HepG2 (cell line): ENCODE measurements around the gene CIBAR2. TPM values are rescaled to one million over a fixed set of nuclear protein-coding genes. Genes with fewer than 3 reads are reported as not detected.

Source experiments
- BHLHE40 ChIP-seq: IDR thresholded peaks from 2 replicates; pipeline ENCODE4 v1.6.1; 2011; ENCODE audit warnings: low read length, improper control_type of control experiment
- EP300 ChIP-seq, 3 experiments: sonication (generic) in 1 of 3; formaldehyde crosslinking in 1 of 3; IDR thresholded peaks; 2 replicates each; pipeline versions ENCODE4 v1.5.1 to v1.6.1; 2011 to 2020; ENCODE audit warnings: low read depth in 2 of 3, low read length in 2 of 3, borderline replicate concordance in 1 of 3, improper control_type of control experiment in 1 of 3, mild to moderate bottlenecking in 1 of 3, missing genetic modification reagents in 1 of 3, moderate library complexity in 1 of 3
- ISX ChIP-seq: sonication (generic); formaldehyde crosslinking; conservative IDR thresholded peaks from 2 replicates; pipeline ENCODE4 v1.5.0; 2020; ENCODE audit warnings: missing genetic modification reagents
- KDM6A ChIP-seq: IDR thresholded peaks from 2 replicates; pipeline ENCODE4 v1.6.1; 2016; ENCODE audit warnings: low read depth
- MED1 ChIP-seq: sonication (generic); formaldehyde crosslinking; IDR thresholded peaks from 2 replicates; pipeline ENCODE4 v1.4.0; 2020; ENCODE audit warnings: missing genetic modification reagents
- ZBTB38 ChIP-seq: sonication (generic); formaldehyde crosslinking; IDR thresholded peaks from 2 replicates; pipeline ENCODE4 v1.5.1; 2020; ENCODE audit warnings: mild to moderate bottlenecking, missing genetic modification reagents
- ZNF317 ChIP-seq: sonication (generic); formaldehyde crosslinking; IDR thresholded peaks from 2 replicates; pipeline ENCODE4 v1.5.0; 2020; ENCODE audit warnings: mild to moderate bottlenecking, missing genetic modification reagents
- ZNF441 ChIP-seq: sonication (generic); formaldehyde crosslinking; IDR thresholded peaks from 2 replicates; pipeline ENCODE4 v1.7.0; 2021; ENCODE audit warnings: missing genetic modification reagents, borderline replicate concordance
- ZNF569 ChIP-seq: sonication (generic); formaldehyde crosslinking; IDR thresholded peaks from 2 replicates; pipeline ENCODE4 v1.5.0; 2020; ENCODE audit warnings: mild to moderate bottlenecking, missing genetic modification reagents, moderate library complexity, borderline replicate concordance
- ZNF839 ChIP-seq: sonication (generic); formaldehyde crosslinking; IDR thresholded peaks from 2 replicates; pipeline ENCODE4 v1.4.0; 2020; ENCODE audit warnings: missing genetic modification reagents, mild to moderate bottlenecking, borderline replicate concordance
- polyA plus RNA-seq, 8 experiments: library from polyadenylated mRNA; depleted of rRNA in 3 of 8; stranded (reverse) in 7 of 8; unstranded in 1 of 8; fragments of >200 nt; fragmentation: Illumina TruSeq in 4 of 8; extraction: Trizol in 4 of 8; gene quantifications; 2 replicates each; pipeline versions ENCODE4 v1.2.1 to v1.2.3, GENCODE V29; 2011 to 2016; ENCODE audit warnings: low read depth in 4 of 8, missing spikeins in 1 of 8, mixed read lengths in 1 of 8; ENCODE audit not compliant: insufficient read depth in 1 of 8
- total RNA-seq, 5 experiments: library from RNA; depleted of rRNA; stranded (reverse); fragments of >200 nt; fragmentation: Illumina TruSeq; extraction: Trizol; gene quantifications; 2 replicates each; pipeline ENCODE4 v1.2.3, GENCODE V29; 2016; ENCODE audit warnings: low read depth in 1 of 5
- TF ChIP-seq, protein P1 (sequence below): sonication (generic); formaldehyde crosslinking; IDR thresholded peaks from 2 replicates; pipeline ENCODE4 v1.5.0; 2020; ENCODE audit warnings: mild to moderate bottlenecking, missing genetic modification reagents, borderline replicate concordance
- TF ChIP-seq, protein P2 (sequence below): sonication (generic); formaldehyde crosslinking; IDR thresholded peaks from 2 replicates; pipeline ENCODE4 v1.4.0; 2020; ENCODE audit warnings: mild to moderate bottlenecking, missing genetic modification reagents
- TF ChIP-seq, protein P3 (sequence below): sonication (generic); formaldehyde crosslinking; IDR thresholded peaks from 2 replicates; pipeline ENCODE4 v1.8.1; 2023; ENCODE audit warnings: mild to moderate bottlenecking, moderate library complexity, missing genetic modification reagents

The CIBAR2 gene
- total and polyA plus RNA-seq, 2 of the 13 experiments (the other 11 are each of a cell fraction or from before 2014, with no cell fraction given): not detected

DNA sequence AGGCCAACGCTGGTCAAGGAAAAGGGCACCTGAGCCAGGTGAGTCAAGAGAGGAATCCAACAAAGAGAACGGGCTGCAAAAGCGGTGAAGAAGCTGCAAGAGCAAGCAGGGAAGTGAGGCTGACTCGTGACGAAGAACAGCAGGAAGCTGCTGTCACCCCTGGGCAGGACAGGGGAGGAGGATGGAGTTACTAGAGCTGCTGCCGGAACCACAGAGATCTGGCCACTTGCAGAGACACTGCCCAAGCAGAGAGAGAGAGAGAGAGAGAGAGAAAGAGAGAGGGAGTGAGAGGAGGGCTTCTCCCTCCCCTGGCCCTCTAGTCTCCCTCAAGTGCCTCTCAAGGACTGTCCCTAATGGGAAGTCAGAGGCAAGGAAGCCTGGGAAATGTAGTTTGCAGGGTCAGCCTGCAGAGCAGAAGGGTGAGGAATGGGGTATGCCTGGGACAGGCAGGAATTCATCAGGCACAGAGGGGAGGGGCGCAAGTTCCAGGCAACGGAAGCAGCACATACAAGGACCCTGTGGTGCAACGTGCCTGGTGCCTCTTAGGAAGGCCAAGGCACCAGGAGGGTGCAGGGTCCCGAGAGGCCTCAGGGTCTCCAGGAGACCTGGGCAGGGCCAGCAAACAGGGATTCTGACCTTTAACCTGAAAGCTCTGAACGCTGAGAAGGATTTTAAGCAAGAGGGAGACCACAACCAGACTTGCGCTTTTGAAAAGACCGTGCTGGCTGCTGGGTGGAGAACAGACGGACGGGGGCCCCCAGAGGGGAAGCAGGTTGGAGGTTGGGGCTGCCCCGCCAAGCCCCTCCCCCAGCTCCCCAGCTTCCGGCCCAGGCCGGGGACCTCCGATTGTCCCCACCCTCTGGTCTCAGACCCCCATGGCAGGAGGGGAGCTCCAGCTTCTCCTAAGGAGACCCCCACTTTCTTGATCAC, 45.8 kb upstream of the CIBAR2 start (continued):
- TF ChIP-seq, protein P1, sequence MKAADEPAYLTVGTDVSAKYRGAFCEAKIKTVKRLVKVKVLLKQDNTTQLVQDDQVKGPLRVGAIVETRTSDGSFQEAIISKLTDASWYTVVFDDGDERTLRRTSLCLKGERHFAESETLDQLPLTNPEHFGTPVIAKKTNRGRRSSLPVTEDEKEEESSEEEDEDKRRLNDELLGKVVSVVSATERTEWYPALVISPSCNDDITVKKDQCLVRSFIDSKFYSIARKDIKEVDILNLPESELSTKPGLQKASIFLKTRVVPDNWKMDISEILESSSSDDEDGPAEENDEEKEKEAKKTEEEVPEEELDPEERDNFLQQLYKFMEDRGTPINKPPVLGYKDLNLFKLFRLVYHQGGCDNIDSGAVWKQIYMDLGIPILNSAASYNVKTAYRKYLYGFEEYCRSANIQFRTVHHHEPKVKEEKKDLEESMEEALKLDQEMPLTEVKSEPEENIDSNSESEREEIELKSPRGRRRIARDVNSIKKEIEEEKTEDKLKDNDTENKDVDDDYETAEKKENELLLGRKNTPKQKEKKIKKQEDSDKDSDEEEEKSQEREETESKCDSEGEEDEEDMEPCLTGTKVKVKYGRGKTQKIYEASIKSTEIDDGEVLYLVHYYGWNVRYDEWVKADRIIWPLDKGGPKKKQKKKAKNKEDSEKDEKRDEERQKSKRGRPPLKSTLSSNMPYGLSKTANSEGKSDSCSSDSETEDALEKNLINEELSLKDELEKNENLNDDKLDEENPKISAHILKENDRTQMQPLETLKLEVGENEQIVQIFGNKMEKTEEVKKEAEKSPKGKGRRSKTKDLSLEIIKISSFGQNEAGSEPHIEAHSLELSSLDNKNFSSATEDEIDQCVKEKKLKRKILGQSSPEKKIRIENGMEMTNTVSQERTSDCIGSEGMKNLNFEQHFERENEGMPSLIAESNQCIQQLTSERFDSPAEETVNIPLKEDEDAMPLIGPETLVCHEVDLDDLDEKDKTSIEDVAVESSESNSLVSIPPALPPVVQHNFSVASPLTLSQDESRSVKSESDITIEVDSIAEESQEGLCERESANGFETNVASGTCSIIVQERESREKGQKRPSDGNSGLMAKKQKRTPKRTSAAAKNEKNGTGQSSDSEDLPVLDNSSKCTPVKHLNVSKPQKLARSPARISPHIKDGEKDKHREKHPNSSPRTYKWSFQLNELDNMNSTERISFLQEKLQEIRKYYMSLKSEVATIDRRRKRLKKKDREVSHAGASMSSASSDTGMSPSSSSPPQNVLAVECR: peak; percentile 77
- no peak for TF ChIP-seq ISX (CRISPR knock-in tag)
- no peak for TF ChIP-seq BHLHE40
- no peak; the same call in 1 of the 2 replicates for TF ChIP-seq ZBTB38 (CRISPR knock-in tag)
- 0 out of 2 replicates have a peak, but pooled peaks have one; percentile 45 for TF ChIP-seq KDM6A (CRISPR knock-in tag)
- TF ChIP-seq, protein P2, sequence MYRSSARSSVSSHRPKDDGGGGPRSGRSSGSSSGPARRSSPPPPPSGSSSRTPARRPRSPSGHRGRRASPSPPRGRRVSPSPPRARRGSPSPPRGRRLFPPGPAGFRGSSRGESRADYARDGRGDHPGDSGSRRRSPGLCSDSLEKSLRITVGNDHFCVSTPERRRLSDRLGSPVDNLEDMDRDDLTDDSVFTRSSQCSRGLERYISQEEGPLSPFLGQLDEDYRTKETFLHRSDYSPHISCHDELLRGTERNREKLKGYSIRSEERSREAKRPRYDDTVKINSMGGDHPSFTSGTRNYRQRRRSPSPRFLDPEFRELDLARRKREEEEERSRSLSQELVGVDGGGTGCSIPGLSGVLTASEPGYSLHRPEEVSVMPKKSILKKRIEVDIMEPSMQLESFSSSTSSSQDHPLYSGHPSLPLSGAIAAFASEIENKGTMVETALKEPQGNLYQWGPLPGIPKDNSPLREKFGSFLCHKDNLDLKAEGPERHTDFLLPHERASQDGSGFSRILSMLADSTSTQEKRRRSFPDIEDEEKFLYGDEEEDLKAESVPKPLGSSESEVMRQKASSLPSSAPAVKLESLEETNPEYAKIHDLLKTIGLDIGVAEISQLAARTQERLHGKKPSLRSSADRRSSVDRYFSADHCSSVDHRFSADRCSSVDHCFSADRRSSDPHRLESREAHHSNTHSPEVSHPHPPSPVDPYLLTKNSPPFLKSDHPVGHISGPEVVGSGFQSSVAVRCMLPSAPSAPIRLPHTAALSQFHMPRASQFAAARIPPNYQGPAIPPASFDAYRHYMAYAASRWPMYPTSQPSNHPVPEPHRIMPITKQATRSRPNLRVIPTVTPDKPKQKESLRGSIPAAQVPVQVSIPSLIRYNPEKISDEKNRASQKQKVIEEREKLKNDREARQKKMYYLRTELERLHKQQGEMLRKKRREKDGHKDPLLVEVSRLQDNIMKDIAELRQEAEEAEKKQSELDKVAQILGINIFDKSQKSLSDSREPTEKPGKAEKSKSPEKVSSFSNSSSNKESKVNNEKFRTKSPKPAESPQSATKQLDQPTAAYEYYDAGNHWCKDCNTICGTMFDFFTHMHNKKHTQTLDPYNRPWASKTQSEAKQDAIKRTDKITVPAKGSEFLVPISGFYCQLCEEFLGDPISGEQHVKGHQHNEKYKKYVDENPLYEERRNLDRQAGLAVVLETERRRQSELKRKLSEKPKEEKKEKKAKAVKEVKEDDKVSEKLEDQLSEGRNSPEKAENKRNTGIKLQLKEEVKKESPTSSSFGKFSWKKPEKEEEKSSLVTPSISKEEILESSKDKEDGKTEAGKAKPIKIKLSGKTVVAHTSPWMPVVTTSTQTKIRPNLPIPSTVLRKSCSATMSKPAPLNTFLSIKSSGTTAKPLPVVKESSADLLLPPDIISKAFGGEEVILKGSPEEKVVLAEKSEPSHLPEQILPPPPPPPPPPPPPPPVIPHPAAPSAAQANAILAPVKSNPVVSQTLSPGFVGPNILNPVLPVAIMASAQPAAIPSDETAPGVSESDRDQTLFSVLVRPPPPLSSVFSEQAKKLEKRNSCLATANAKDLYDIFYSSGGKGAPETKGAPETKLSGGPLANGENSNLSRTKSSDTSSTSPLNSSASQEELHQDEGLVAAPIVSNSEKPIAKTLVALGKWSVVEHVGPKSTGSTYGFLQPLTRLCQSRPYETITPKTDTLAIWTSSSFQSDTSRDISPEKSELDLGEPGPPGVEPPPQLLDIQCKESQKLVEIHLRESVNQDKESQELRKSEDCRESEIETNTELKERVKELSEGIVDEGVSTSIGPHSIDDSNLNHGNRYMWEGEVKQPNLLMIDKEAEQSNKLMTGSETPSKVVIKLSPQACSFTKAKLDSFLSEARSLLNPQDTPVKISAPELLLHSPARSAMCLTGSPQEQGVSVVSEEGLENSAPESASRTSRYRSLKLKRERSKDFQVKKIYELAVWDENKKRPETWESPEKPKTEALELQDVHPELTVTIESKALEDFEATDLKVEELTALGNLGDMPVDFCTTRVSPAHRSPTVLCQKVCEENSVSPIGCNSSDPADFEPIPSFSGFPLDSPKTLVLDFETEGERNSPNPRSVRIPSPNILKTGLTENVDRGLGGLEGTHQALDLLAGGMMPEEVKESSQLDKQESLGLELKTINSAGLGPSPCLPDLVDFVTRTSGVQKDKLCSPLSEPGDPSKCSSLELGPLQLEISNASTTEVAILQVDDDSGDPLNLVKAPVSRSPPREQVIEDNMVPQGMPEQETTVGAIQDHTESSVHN (CRISPR knock-in tag): no peak; the same call in 1 of the 2 replicates
- TF ChIP-seq ZNF441 (CRISPR knock-in tag): no peak
- TF ChIP-seq ZNF569 (CRISPR knock-in tag): no peak
- TF ChIP-seq ZNF317: no peak
- TF ChIP-seq MED1 (CRISPR knock-in tag): peak; percentile 78
- peak; percentile 63; the same call in 1 of the 2 replicates for TF ChIP-seq ZNF839
- TF ChIP-seq EP300 (IDR thresholded peaks at IDR 0.05; ENCODE audit: low read depth in 2 of 2, low read length in 2 of 2): no peak; a peak in 1 of 4 replicates
- TF ChIP-seq EP300 (CRISPR knock-in tag; IDR thresholded peaks at IDR 0.05; ENCODE audit: borderline replicate concordance): peak; percentile 69
- TF ChIP-seq, protein P3, sequence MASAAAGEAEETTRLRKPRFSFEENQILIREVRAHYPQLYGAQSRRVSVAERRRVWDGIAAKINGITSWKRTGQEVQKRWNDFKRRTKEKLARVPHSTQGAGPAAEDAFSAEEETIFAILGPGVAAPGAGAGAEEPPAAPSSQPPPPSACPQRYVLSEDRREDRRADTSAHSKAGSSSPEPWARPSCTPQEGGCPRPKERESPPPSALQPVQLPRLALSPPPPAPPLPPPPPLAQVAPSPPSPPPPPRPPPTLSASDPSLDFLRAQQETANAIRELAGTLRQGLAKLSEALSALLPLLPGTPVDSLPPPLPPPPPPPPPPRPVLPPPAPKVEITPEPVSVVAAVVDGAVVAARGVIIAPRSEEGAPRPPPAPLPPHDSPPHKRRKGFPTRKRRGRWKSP (CRISPR knock-in tag): peak; percentile 77; the same call in 1 of the 2 replicates
